Daoy (cell line): Measurements from ENCODE around the gene PRR22. TPM values are rescaled to one million over a fixed set of nuclear protein-coding genes. Genes with fewer than 3 reads are reported as not detected.
"Not testable (repeated sequence)": the region's sequence is repeated elsewhere in the genome, so short reads cannot be mapped to it uniquely, and the experiment has no call there.

Source experiments
- DNase-seq: peaks from one replicate; pipeline ENCODE4 v3.0.0-alpha.2; 2015; ENCODE audit warnings: low read depth
- total RNA-seq: library from RNA; depleted of rRNA; stranded (reverse); fragments of >200 nt; shearing (Covaris generic); gene quantifications from 2 replicates; pipeline ENCODE4 v1.2.3, GENCODE V29; 2014

The PRR22 gene
- total RNA-seq, 1 experiment from 2014 or later = 3.7 TPM

GRCh38 chr19:5790559-5791520 lies 6.3 kb upstream of the PRR22 start, which contains the start of gene DUS3L:
Gene DUS3L (minus strand): TSS chr19:5791163. CDS start chr19:5791141, 22 bp downstream.
- DNase-seq = peak; percentile 99

- DNase-seq = no peak
Measured at GRCh38 chr19:5789886-5790558, 5.5 kb upstream of the PRR22 start.

GRCh38 chr19:5789351-5789761 lies 4.8 kb upstream of the PRR22 start:
- no peak for DNase-seq

GRCh38 chr19:5788422-5788821 lies 3.9 kb upstream of the PRR22 start:
- no peak for DNase-seq

- DNase-seq = no peak
Measured at GRCh38 chr19:5787409-5788182, 3.0 kb upstream of the PRR22 start.

- no peak for DNase-seq
Measured at GRCh38 chr19:5786593-5787408, 2.3 kb upstream of the PRR22 start.

GRCh38 chr19:5785423-5785822 lies 877 bp upstream of the PRR22 start:
- no peak for DNase-seq

GRCh38 chr19:5782945-5783919 lies 1.3 kb downstream of the PRR22 start:
- DNase-seq = no peak

GRCh38 chr19:5782322-5782721 lies 2.2 kb downstream of the PRR22 start:
- DNase-seq = no peak

- not testable (repeated sequence) for DNase-seq
Measured at GRCh38 chr19:5780916-5781315, 3.6 kb downstream of the PRR22 start.

- DNase-seq = no peak
Measured at GRCh38 chr19:5778402-5778801, 6.1 kb downstream of the PRR22 start.

- DNase-seq = no peak
Measured at GRCh38 chr19:5775668-5776309, 8.8 kb downstream of the PRR22 start.

- DNase-seq = no peak
Measured at GRCh38 chr19:5774921-5775320, 9.6 kb downstream of the PRR22 start.

- DNase-seq = no peak
Measured at GRCh38 chr19:5773276-5773675, 11.3 kb downstream of the PRR22 start.

- no peak for DNase-seq
Measured at GRCh38 chr19:5772416-5772815, 12.1 kb downstream of the PRR22 start.

GRCh38 chr19:5767949-5768348 lies 16.6 kb downstream of the PRR22 start:
- DNase-seq = no peak

- DNase-seq = no peak
Measured at GRCh38 chr19:5765220-5765619, 19.3 kb downstream of the PRR22 start.

- no peak for DNase-seq
Measured at GRCh38 chr19:5762608-5763217, 21.8 kb downstream of the PRR22 start.

- no peak for DNase-seq
Measured at GRCh38 chr19:5753743-5754142, 30.8 kb downstream of the PRR22 start.
